Adrenal gland (tissue), 12 donors: ENCODE results near the gene ZBTB7B. TPM values are rescaled to one million over a fixed set of nuclear protein-coding genes. Genes with fewer than 3 reads are reported as not detected.
"Not testable (repeated sequence)": the region's sequence is repeated elsewhere in the genome, so short reads cannot be mapped to it uniquely, and the experiment has no call there.

Experiments
- DNase-seq, 7 donors: peaks; one replicate each; pipeline ENCODE4 v3.0.0-alpha.2; 2019 to 2020
- H3K27ac ChIP-seq, 5 donors: fragments of 200-600 bp; sonication (generic) in 4 of 5; 1 replicate in 3 of 5; 2 replicates in 2 of 5; pipeline versions ENCODE4 v1.5.1 to v1.8.0; 2016 to 2020; ENCODE audit warnings: mild to moderate bottlenecking in 1 of 5
- H3K27me3 ChIP-seq: fragments of 200-600 bp; 2 replicates; pipeline ENCODE4 v1.8.0; 2021
- H3K36me3 ChIP-seq, 2 donors: fragments of 200-600 bp; replicated peaks in 1 of 2; 1 replicate in 1 of 2; 2 replicates in 1 of 2; pipeline versions ENCODE4 v1.5.1 to v1.8.0; 2018 to 2022
- H3K4me1 ChIP-seq, 2 donors: fragments of 200-600 bp; replicated peaks in 1 of 2; 1 replicate in 1 of 2; 2 replicates in 1 of 2; pipeline versions ENCODE4 v1.5.1 to v1.8.0; 2018 to 2021
- H3K4me3 ChIP-seq, 4 donors: fragments of 200-600 bp; sonication (generic) in 3 of 4; one replicate each; pipeline ENCODE4 v1.5.1; 2016 to 2018
- H3K9me3 ChIP-seq, 3 donors: fragments of 200-600 bp; sonication (generic) in 1 of 3; replicated peaks in 1 of 3; 1 replicate in 2 of 3; 2 replicates in 1 of 3; pipeline versions ENCODE4 v1.5.1 to v1.8.0; 2016 to 2021
- POLR2A ChIP-seq, 2 donors: fragments of 450-650 bp; IDR thresholded peaks; one replicate each; pipeline ENCODE4 v1.6.1; 2017; ENCODE audit warnings: antibody characterized with exemption in 2 of 2, mild to moderate bottlenecking in 2 of 2, moderate library complexity in 1 of 2
- WGBS, 4 donors: extraction: QIAGEN DNeasy Blood & Tissue Kit in 2 of 4; methylation state at CpG; one replicate each; pipeline versions ENCODE4 v1.1.5 to v1.1.7; 2013 to 2017; 5-methylcytosine and 5-hydroxymethylcytosine counted together
- intact Hi-C, 2 donors: fragments of 100-400 bp; cut with DNase I; formaldehyde crosslinking; loops; one replicate each; pipeline versions ENCODE4 v1.14.1 to v1.15.0; 2022 to 2023
- polyA plus RNA-seq, 3 donors: library from polyadenylated mRNA; stranded (reverse); fragments of 200-250 nt in 2 of 3; fragments of 350-450 nt in 1 of 3; fragmentation: Illumina TruSeq in 1 of 3; extraction: RNeasy Lipid Tissue Mini Kit (QIAGEN cat#74804) in 1 of 3; gene quantifications; one replicate each; pipeline ENCODE4 v1.2.3, GENCODE V29; 2013 to 2014
- total RNA-seq, 9 donors: library from RNA; depleted of rRNA in 4 of 9; stranded (reverse); fragments of >200 nt in 4 of 9; fragments of 120-200 nt in 1 of 9; fragmentation: NEBNext Ultra II Directional in 1 of 9; extraction: Animal tissue kit (Norgen Biotek cat#: 25700) in 1 of 9; gene quantifications; one replicate each; pipeline versions ENCODE4 v1.1.0 to v1.2.4, GENCODE V29; 2013 to 2023
- TF ChIP-seq, protein P1 (sequence below), 6 experiments: fragments of 450-650 bp in 4 of 6; fragments of 200-600 bp in 2 of 6; sonication (generic) in 1 of 6; IDR thresholded peaks; 1 replicate in 5 of 6; 2 replicates in 1 of 6; pipeline versions ENCODE4 v1.5.1 to v1.8.0; 2016 to 2021; ENCODE audit warnings: antibody characterized with exemption in 6 of 6, mild to moderate bottlenecking in 2 of 6, moderate library complexity in 1 of 6
- donor health status: healthy with polysubstance abuse.
- donor health status: Bipolar disorder and iron deficiency.
- donor health status: DM: yes; HTN: yes; CAD: no.
- donor health status: DM: no; HTN: no; CAD: no.
- donor health status: DM: no; HTN: no; CAD: no.
- donor health status: DM: yes; HTN: yes; CAD: no.

ZBTB7B gene
- total and polyA plus RNA-seq, 12 donors: 22.4 to 126 (median 75.9) TPM

DNA sequence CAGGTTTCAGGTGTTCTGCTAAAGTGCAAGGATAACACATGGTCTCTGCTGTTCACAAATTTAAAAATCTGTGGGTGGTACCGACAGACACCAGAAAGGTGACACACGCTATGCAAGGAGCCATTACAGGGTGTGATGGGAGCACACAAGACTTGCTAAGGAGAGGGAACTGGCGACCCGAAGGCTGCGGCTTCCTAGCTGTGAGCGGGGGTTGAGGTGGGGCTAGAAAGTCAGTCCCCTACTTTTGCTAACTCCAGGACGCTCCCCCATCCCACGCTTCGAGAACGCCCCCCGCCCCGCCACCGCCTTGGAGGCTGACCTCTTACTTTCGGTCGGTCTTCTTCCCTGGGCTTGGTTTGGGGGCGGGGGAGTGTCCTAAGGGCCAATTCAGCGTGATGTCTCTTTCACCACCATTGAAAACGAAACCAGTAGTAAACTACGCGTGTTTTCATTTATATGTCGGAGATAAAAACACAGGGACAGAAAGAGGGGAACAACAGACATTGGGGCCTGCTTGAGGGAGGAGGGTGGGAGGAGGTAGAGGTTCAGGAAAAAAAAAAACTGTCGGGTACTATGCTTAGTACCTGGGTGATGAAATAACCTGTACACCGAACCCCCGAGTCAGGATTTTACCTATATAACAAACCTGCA lies 27.1 kb upstream of the ZBTB7B start:
- Histone ChIP-seq H3K4me1 (peaks cover 31 to 40% of the 10 kb centered on the region in 2 donors), H3K4me3 (peak overlapping the region; percentile 1 to 75 (median 36)), H3K9me3 (no peaks in the 10 kb centered on the region), H3K27me3 (no peaks in the 10 kb centered on the region), H3K27ac (peak overlapping the region; percentile 85 to 100 (median 99)), H3K36me3 (no peaks in the 10 kb centered on the region)
- peak; percentile 67 to 86 (median 77) for DNase-seq
- TF ChIP-seq, protein P1, sequence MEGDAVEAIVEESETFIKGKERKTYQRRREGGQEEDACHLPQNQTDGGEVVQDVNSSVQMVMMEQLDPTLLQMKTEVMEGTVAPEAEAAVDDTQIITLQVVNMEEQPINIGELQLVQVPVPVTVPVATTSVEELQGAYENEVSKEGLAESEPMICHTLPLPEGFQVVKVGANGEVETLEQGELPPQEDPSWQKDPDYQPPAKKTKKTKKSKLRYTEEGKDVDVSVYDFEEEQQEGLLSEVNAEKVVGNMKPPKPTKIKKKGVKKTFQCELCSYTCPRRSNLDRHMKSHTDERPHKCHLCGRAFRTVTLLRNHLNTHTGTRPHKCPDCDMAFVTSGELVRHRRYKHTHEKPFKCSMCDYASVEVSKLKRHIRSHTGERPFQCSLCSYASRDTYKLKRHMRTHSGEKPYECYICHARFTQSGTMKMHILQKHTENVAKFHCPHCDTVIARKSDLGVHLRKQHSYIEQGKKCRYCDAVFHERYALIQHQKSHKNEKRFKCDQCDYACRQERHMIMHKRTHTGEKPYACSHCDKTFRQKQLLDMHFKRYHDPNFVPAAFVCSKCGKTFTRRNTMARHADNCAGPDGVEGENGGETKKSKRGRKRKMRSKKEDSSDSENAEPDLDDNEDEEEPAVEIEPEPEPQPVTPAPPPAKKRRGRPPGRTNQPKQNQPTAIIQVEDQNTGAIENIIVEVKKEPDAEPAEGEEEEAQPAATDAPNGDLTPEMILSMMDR (IDR thresholded peaks at IDR 0.05): no peak
- TF ChIP-seq POLR2A (IDR thresholded peaks at IDR 0.05): no peak
- WGBS, 4 donors: 0 to 2% (median 1%) methylated on average over 14 to 24 of the region's 24 CpGs
- intact Hi-C loops: no loop called here

DNA sequence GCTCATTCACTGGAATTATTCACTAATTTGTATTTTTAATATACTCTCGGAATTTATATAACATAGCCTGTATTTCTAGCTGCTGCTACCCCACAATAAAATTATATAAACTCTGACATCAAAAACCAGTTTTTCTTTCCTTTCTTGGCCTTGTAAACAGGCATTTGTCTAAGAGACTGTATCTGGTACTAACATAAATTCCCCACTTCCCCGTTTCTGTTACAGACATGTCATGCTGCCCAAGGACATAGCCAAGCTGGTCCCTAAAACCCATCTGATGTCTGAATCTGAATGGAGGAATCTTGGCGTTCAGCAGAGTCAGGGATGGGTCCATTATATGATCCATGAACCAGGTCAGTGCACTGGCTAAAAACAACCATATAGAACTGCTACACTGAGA lies 24.8 kb upstream of the ZBTB7B start:
- H3K27me3 ChIP-seq, intact Hi-C loops, H3K36me3 ChIP-seq, H3K27ac ChIP-seq, H3K4me3 ChIP-seq, DNase-seq, H3K9me3 ChIP-seq: not testable (repeated sequence)
- H3K4me1 ChIP-seq: peaks cover 8 to 25% of the 10 kb centered on the region in 2 donors
- 48 to 65% (median 53%) methylated on average over 3 of the region's 3 CpGs for WGBS, 4 donors

DNA sequence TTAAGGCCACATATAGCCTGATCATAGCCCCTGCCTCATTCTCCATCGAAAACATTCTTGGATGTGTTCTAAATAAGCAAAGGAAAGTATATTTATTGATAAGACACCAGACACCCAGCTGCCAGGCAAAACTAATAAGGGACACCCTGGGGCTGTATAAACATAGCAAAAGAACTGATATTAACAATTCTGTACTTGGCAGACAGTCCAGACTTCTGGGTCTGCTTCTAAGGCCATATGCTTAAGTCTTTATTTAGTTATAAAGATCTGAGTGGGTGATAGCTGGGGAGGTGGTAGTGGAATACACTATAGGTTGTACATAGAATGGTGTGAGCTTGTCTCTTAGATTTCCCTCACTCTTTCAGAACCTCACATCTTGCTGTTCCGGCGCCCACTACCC lies 24.2 kb upstream of the ZBTB7B start:
- Histone ChIP-seq H3K27me3 (no peaks in the 10 kb centered on the region), H3K4me1 (peaks cover 4 to 20% of the 10 kb centered on the region in 2 donors), H3K36me3 (no peaks in the 10 kb centered on the region), H3K9me3 (no peaks in the 10 kb centered on the region), H3K27ac (no peak overlapping the region), H3K4me3 (no peak overlapping the region)
- DNase-seq: no peak
- 91 to 97% (median 94%) methylated on average over 3 of the region's 3 CpGs for WGBS, 4 donors
- no peak for TF ChIP-seq POLR2A (IDR thresholded peaks at IDR 0.05)
- TF ChIP-seq, protein P1 (IDR thresholded peaks at IDR 0.05): no peak
- intact Hi-C loops: no loop called here

DNA sequence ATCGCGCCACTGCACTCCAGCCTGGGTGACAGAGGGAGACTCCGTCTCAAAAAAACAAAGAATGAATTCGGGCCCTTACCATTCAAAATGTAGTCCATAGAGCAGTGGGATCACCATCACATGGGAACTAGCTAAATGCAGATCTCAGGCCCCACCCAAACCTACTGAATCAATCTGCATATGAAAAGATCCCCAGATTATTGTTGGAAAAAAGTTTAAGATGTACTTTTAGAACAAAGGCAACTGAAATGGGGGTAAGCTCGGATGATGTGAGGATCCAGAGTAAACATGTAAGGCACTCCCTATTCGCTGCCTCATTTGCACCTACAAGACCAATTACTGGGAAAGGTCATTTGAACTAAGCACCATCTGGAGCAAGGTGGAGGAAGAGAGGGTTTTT lies 20.3 kb upstream of the ZBTB7B start:
- Histone ChIP-seq H3K9me3 (no peaks in the 10 kb centered on the region), H3K4me3 (peak overlapping the region in 1 of 4 donors; percentile 92), H3K27me3 (no peaks in the 10 kb centered on the region), H3K27ac (no peak overlapping the region), H3K4me1 (peaks cover 7 to 14% of the 10 kb centered on the region in 2 donors), H3K36me3 (no peaks in the 10 kb centered on the region)
- WGBS, 4 donors: 66 to 76% (median 75%) methylated on average over 6 of the region's 6 CpGs
- no peak for DNase-seq
- no peak for TF ChIP-seq POLR2A (IDR thresholded peaks at IDR 0.05)
- TF ChIP-seq, protein P1 (IDR thresholded peaks at IDR 0.05): no peak
- intact Hi-C loops: no loop called here
